GM12864 (cell line): ENCODE measurements around the gene MPP3.

Experiments
- DNase-seq: peaks from one replicate; pipeline ENCODE4 v3.0.0-alpha.2; 2011; ENCODE audit warnings: low read depth
- H3K4me3 ChIP-seq: 2 replicates; pipeline ENCODE4 v1.5.1; 2011; ENCODE audit warnings: mild to moderate bottlenecking, low read depth, low read length, control low read depth
- CTCF ChIP-seq: IDR thresholded peaks from 2 replicates; pipeline ENCODE4 v1.5.1; 2011; ENCODE audit warnings: low read depth, mild to moderate bottlenecking, moderate library complexity, low read length, control low read depth, inconsistent platforms; ENCODE audit errors: missing control alignments

MPP3 gene

GRCh38 chr17:43810226-43810715, 22.7 kb downstream of the MPP3 start:
- H3K4me3 ChIP-seq, result no peak overlapping the region
- no peak for DNase-seq
- TF ChIP-seq CTCF, result no peak

GRCh38 chr17:43809121-43809520, 23.8 kb downstream of the MPP3 start:
- TF ChIP-seq CTCF, result no peak
- H3K4me3 ChIP-seq, result no peak overlapping the region
- no peak for DNase-seq

- no peak for DNase-seq
- no peak overlapping the region for H3K4me3 ChIP-seq
- TF ChIP-seq CTCF, result no peak
Measured at GRCh38 chr17:43808076-43808475, 24.9 kb downstream of the MPP3 start.

GRCh38 chr17:43805117-43805516, 27.8 kb downstream of the MPP3 start:
- H3K4me3 ChIP-seq, result no peak overlapping the region
- no peak for DNase-seq
- no peak for TF ChIP-seq CTCF

- TF ChIP-seq CTCF, result no peak
- DNase-seq, result no peak
- no peak overlapping the region for H3K4me3 ChIP-seq
Measured at GRCh38 chr17:43803758-43804157, 29.2 kb downstream of the MPP3 start.

GRCh38 chr17:43801844-43802243, 31.1 kb downstream of the MPP3 start:
- TF ChIP-seq CTCF, result no peak

GRCh38 chr17:43800736-43801135, 32.2 kb downstream of the MPP3 start:
- no peak for DNase-seq
- no peak for TF ChIP-seq CTCF
- H3K4me3 ChIP-seq, result no peak overlapping the region

More at GRCh38 chr17:43801844-43802243, 31.1 kb downstream of the MPP3 start:
- DNase-seq, result no peak
- H3K4me3 ChIP-seq, result no peak overlapping the region
